ENCODE data around the gene SEZ6.
"Not testable (repeated sequence)": the region's sequence is repeated elsewhere in the genome, so short reads cannot be mapped to it uniquely, and the experiment has no call there.

The SEZ6 gene

GRCh38 chr17:28940142-28940541, 65.7 kb downstream of the SEZ6 start:
- in situ Hi-C loops (cut with MboI; ENCODE audit: low sequenced_read_pairs), result no loop called here

- in situ Hi-C loops (cut with MboI; ENCODE audit: low sequenced_read_pairs), result no loop called here
These were observed 67.3 kb downstream of the SEZ6 start for GRCh38 chr17:28938552-28938951.

GRCh38 chr17:28937044-28937729, 68.6 kb downstream of the SEZ6 start:
- in situ Hi-C loops (cut with MboI; ENCODE audit: low sequenced_read_pairs), result no loop called here

GRCh38 chr17:28935744-28936460, 69.9 kb downstream of the SEZ6 start:
- in situ Hi-C loops (cut with MboI; ENCODE audit: low sequenced_read_pairs), result no loop called here

- in situ Hi-C loops (cut with MboI; ENCODE audit: low sequenced_read_pairs), result not testable (repeated sequence)
These were observed 71.3 kb downstream of the SEZ6 start for GRCh38 chr17:28934508-28934907.

GRCh38 chr17:28929787-28930186, 76.0 kb downstream of the SEZ6 start:
- in situ Hi-C loops (cut with MboI; ENCODE audit: low sequenced_read_pairs), result no loop called here

- in situ Hi-C loops (cut with MboI; ENCODE audit: low sequenced_read_pairs), result no loop called here
These were observed 77.8 kb downstream of the SEZ6 start for GRCh38 chr17:28928061-28928460.

- in situ Hi-C loops (cut with MboI; ENCODE audit: low sequenced_read_pairs), result no loop called here
These were observed 79.0 kb downstream of the SEZ6 start for GRCh38 chr17:28926786-28927185.

GRCh38 chr17:28926366-28926765, 79.5 kb downstream of the SEZ6 start:
- in situ Hi-C loops (cut with MboI; ENCODE audit: low sequenced_read_pairs), result no loop called here

- in situ Hi-C loops (cut with MboI; ENCODE audit: low sequenced_read_pairs), result no loop called here
These were observed 79.9 kb downstream of the SEZ6 start for GRCh38 chr17:28925912-28926365.

- in situ Hi-C loops (cut with MboI; ENCODE audit: low sequenced_read_pairs), result no loop called here
These were observed 85.6 kb downstream of the SEZ6 start for GRCh38 chr17:28920201-28920600.

- in situ Hi-C loops (cut with MboI; ENCODE audit: low sequenced_read_pairs), result no loop called here
These were observed 87.5 kb downstream of the SEZ6 start for GRCh38 chr17:28918295-28918694.

GRCh38 chr17:28917465-28917864, 88.4 kb downstream of the SEZ6 start:
- in situ Hi-C loops (cut with MboI; ENCODE audit: low sequenced_read_pairs), result no loop called here

GRCh38 chr17:28917029-28917428, 88.8 kb downstream of the SEZ6 start:
- in situ Hi-C loops (cut with MboI; ENCODE audit: low sequenced_read_pairs), result no loop called here

- in situ Hi-C loops (cut with MboI; ENCODE audit: low sequenced_read_pairs), result no loop called here
These were observed 89.4 kb downstream of the SEZ6 start for GRCh38 chr17:28916302-28916934.

GRCh38 chr17:28912938-28913333, 92.9 kb downstream of the SEZ6 start:
- in situ Hi-C loops (cut with MboI; ENCODE audit: low sequenced_read_pairs), result no loop called here

GRCh38 chr17:28912281-28912937, 93.4 kb downstream of the SEZ6 start:
- in situ Hi-C loops (cut with MboI; ENCODE audit: low sequenced_read_pairs), result no loop called here

- in situ Hi-C loops (cut with MboI; ENCODE audit: low sequenced_read_pairs), result no loop called here
These were observed 94.3 kb downstream of the SEZ6 start for GRCh38 chr17:28911411-28912045.

- in situ Hi-C loops (cut with MboI; ENCODE audit: low sequenced_read_pairs), result no loop called here
These were observed 95.3 kb downstream of the SEZ6 start for GRCh38 chr17:28910534-28910933.

- in situ Hi-C loops (cut with MboI; ENCODE audit: low sequenced_read_pairs), result no loop called here
These were observed 97.1 kb downstream of the SEZ6 start for GRCh38 chr17:28908640-28909167.
